HCT116 (cell line): ENCODE data around the gene WWP2. TPM values are rescaled to one million over a fixed set of nuclear protein-coding genes. Genes with fewer than 3 reads are reported as not detected.

Experiments used
- ATAC-seq: fragments of 200-7000 bp; cut with Tn5 transposase; 2 replicates; pipeline ENCODE4 v1.9.1; 2020; ENCODE audit warnings: mild to moderate bottlenecking, moderate library complexity
- BruUV-seq: library from RNA; stranded (reverse); fragments of 400-500 nt; replicated peaks from 2 replicates; lab custom pipeline; 2021; lab: Mats Ljungman, UMichigan
- CTCF ChIA-PET: fragments of 300-600 bp; sonication (Branson Sonifier 250); formaldehyde crosslinking; loops from one replicate; lab custom pipeline; 2021; ENCODE audit warnings: antibody characterized with exemption; lab: Charles Lee
- POLR2A ChIA-PET: fragments of 300-600, 350-600 bp; sonication (Branson Sonifier 250); formaldehyde crosslinking; loops from one replicate; lab custom pipeline; 2021; ENCODE audit warnings: antibody characterized with exemption; lab: Charles Lee
- RAD21 ChIA-PET, 2 experiments: fragments of 300-600 bp; sonication (Branson Sonifier 250); formaldehyde crosslinking; loops; one replicate each; lab custom pipeline; 2023; ENCODE audit warnings: low total read pairs in 2 of 2; ENCODE audit not compliant: uncharacterized antibody in 2 of 2, unreplicated experiment in 2 of 2, low non-redundant PET in 1 of 2; lab: Charles Lee
- DNase-seq: peaks from one replicate; pipeline ENCODE4 v3.0.0-alpha.2; 2010; ENCODE audit warnings: low read depth, low spot score
- H2AFZ ChIP-seq: fragments of 200-600 bp; shearing (Covaris generic), sonication (generic); 2 replicates; pipeline ENCODE4 v1.6.1; 2017; ENCODE audit warnings: low read depth, mixed run types, mixed read lengths, antibody characterized with exemption, low read length; ENCODE audit not compliant: poor library complexity, severe bottlenecking
- H3K27ac ChIP-seq: 2 replicates; pipeline ENCODE4 v1.5.1; 2012; ENCODE audit warnings: low read depth, low read length
- H3K27me3 ChIP-seq: fragments of 200-600 bp; sonication (generic); 2 replicates; pipeline ENCODE4 v1.6.1; 2016; ENCODE audit warnings: mixed run types, low read length, mixed read lengths; ENCODE audit not compliant: insufficient read depth
- H3K36me3 ChIP-seq, 2 experiments: fragments of 200-500 bp in 1 of 2; fragments of 200-600 bp in 1 of 2; sonication (Bioruptor generic) in 1 of 2; sonication (generic) in 1 of 2; 2 replicates each; pipeline versions ENCODE4 v1.5.1 to v1.6.1; 2014 to 2016; ENCODE audit warnings: low read length in 2 of 2, inconsistent platforms in 1 of 2, mixed read lengths in 1 of 2, mixed run types in 1 of 2; ENCODE audit not compliant: insufficient read depth in 2 of 2, control insufficient read depth in 1 of 2
- H3K4me1 ChIP-seq, 2 experiments: fragments of 200-600 bp in 1 of 2; sonication (generic) in 1 of 2; 2 replicates each; pipeline versions ENCODE4 v1.5.1 to v1.6.1; 2012 to 2017; ENCODE audit warnings: low read length in 2 of 2, inconsistent platforms in 1 of 2, mild to moderate bottlenecking in 1 of 2, mixed read lengths in 1 of 2, mixed run types in 1 of 2, moderate library complexity in 1 of 2; ENCODE audit not compliant: insufficient read depth in 2 of 2, control insufficient read depth in 1 of 2
- H3K4me2 ChIP-seq: fragments of 200-600 bp; sonication (generic); 2 replicates; pipeline ENCODE4 v1.6.1; 2017; ENCODE audit warnings: mixed run types, low read length, mixed read lengths
- H3K4me3 ChIP-seq, 2 experiments: fragments of 200-600 bp in 1 of 2; sonication (generic) in 1 of 2; replicated peaks in 1 of 2; 2 replicates each; pipeline ENCODE4 v1.5.1; 2011 to 2016; ENCODE audit warnings: low read length in 2 of 2, control low read depth in 1 of 2, low read depth in 1 of 2, mild to moderate bottlenecking in 1 of 2, mixed read lengths in 1 of 2, mixed run types in 1 of 2
- H3K79me2 ChIP-seq: fragments of 200-600 bp; sonication (generic); 2 replicates; pipeline ENCODE4 v1.6.1; 2017; ENCODE audit warnings: mild to moderate bottlenecking, mixed run types, low read length, moderate library complexity, mixed read lengths; ENCODE audit not compliant: insufficient read depth
- H3K9ac ChIP-seq: fragments of 200-600 bp; sonication (generic); 2 replicates; pipeline ENCODE4 v1.6.1; 2016; ENCODE audit warnings: low read length, mixed read lengths
- H3K9me2 ChIP-seq: fragments of 200-600 bp; sonication (generic), shearing (Covaris generic); 2 replicates; pipeline ENCODE4 v1.6.1; 2017; ENCODE audit warnings: mixed run types, mild to moderate bottlenecking, moderate library complexity; ENCODE audit not compliant: insufficient read depth
- H3K9me3 ChIP-seq, 2 experiments: fragments of 200-500 bp in 1 of 2; fragments of 200-600 bp in 1 of 2; sonication (Bioruptor generic) in 1 of 2; sonication (generic) in 1 of 2; 2 replicates each; pipeline ENCODE4 v1.6.1; 2014 to 2017; ENCODE audit warnings: low read length in 2 of 2, mixed read lengths in 2 of 2, inconsistent platforms in 1 of 2, low read depth in 1 of 2, mild to moderate bottlenecking in 1 of 2, mixed run types in 1 of 2, moderate library complexity in 1 of 2; ENCODE audit not compliant: control insufficient read depth in 1 of 2, insufficient read depth in 1 of 2
- H4K20me1 ChIP-seq: fragments of 200-600 bp; sonication (generic), shearing (Covaris generic); 2 replicates; pipeline ENCODE4 v1.6.1; 2017; ENCODE audit warnings: mixed run types, mild to moderate bottlenecking, moderate library complexity; ENCODE audit not compliant: insufficient read depth
- CEBPB ChIP-seq: IDR thresholded peaks from 2 replicates; pipeline ENCODE4 v1.6.1; 2012; ENCODE audit warnings: low read depth
- EGR1 ChIP-seq: IDR thresholded peaks from 2 replicates; pipeline ENCODE4 v1.6.1; 2012; ENCODE audit warnings: low read depth
- EZH2 ChIP-seq: fragments of 200-600 bp; sonication (generic); IDR thresholded peaks from 2 replicates; pipeline ENCODE4 v1.6.1; 2017; ENCODE audit warnings: antibody characterized with exemption, mixed run types
- JUND ChIP-seq: IDR thresholded peaks from 2 replicates; pipeline ENCODE4 v1.6.1; 2012
- POLR2AphosphoS5 ChIP-seq: IDR thresholded peaks from 2 replicates; pipeline ENCODE4 v1.6.1; 2011; ENCODE audit warnings: mild to moderate bottlenecking, low read depth, low read length, moderate library complexity
- SIN3A ChIP-seq: IDR thresholded peaks from 2 replicates; pipeline ENCODE4 v1.6.1; 2012; ENCODE audit warnings: low read depth
- SP1 ChIP-seq: IDR thresholded peaks from 2 replicates; pipeline ENCODE4 v1.6.1; 2012; ENCODE audit warnings: low read depth
- TCF7L2 ChIP-seq: IDR thresholded peaks from 2 replicates; pipeline ENCODE4 v1.7.0; 2011; ENCODE audit warnings: borderline replicate concordance, inconsistent platforms; ENCODE audit not compliant: insufficient read depth, insufficient read length; ENCODE audit errors: extremely low read depth
- intact Hi-C: fragments of 100-400 bp; cut with micrococcal nuclease; formaldehyde crosslinking; loops from 2 replicates; pipeline ENCODE4 v1.10.0; 2022
- total RNA-seq: library from RNA; stranded (reverse); gene quantifications from one replicate; pipeline ENCODE4 v1.2.1, GENCODE V29; 2021; ENCODE audit not compliant: unreplicated experiment
- TF ChIP-seq, protein P1 (sequence below): IDR thresholded peaks from 2 replicates; pipeline ENCODE4 v1.6.1; 2012

WWP2 gene
- total RNA-seq, 1 experiment from 2014 or later, result 44.2 TPM

DNA sequence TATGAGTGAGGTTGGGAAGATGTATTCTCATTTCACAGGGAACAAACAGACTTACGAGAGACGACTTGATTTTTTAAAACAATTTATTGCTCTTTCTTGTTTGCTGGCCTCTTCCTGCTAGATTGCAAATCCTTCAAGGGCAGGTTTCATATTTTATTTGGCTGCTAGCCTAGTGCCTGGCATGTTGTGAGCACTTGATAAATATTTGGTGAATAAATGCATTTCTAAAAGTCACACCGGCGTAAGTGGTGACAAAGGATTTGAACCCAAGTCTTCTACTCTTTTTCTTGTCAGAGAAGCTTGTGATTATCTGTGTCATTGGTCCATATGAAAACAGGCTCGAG lies 1.4 kb downstream of the WWP2 start:
- Histone ChIP-seq H2AFZ (no peak overlapping the region), H3K9me2 (no peaks in the 10 kb centered on the region), H3K9me3 (no peaks in the 10 kb centered on the region), H4K20me1 (no peaks in the 10 kb centered on the region), H3K9ac (no peak overlapping the region), H3K4me3 (peak overlapping the region; percentile 61 to 98; a peak in 3 of 4 replicates), H3K27ac (no peak overlapping the region), H3K27me3 (no peaks in the 10 kb centered on the region), H3K4me1 (peaks cover 9 to 20% of the 10 kb centered on the region in 2 experiments; a peak in 3 of 4 replicates), H3K36me3 (no peaks in the 10 kb centered on the region), H3K4me2 (peak overlapping the region; percentile 86), H3K79me2 (peaks cover 48% of the 10 kb centered on the region)
- intact Hi-C loops, result no loop called here
- no TSS peak for BruUV-seq
- POLR2A ChIA-PET, result interaction anchor here (2.0 kb wide), 1 partner anchor 9 kb away, joined by 5 read pairs; the partner anchor contains the start of gene NOB1
- DNase-seq (no peak), ATAC-seq (no peak)
- CTCF ChIA-PET, result no interaction called here
- RAD21 ChIA-PET, result no interaction called here
- TF ChIP-seq JUND, result no peak
- TF ChIP-seq TCF7L2, result no peak
- no peak for TF ChIP-seq POLR2AphosphoS5
- TF ChIP-seq, protein P1, sequence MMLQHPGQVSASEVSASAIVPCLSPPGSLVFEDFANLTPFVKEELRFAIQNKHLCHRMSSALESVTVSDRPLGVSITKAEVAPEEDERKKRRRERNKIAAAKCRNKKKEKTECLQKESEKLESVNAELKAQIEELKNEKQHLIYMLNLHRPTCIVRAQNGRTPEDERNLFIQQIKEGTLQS, result no peak
- no peak for TF ChIP-seq SIN3A
- no peak for TF ChIP-seq EGR1
- TF ChIP-seq, all 23 proteins: peak for 0

DNA sequence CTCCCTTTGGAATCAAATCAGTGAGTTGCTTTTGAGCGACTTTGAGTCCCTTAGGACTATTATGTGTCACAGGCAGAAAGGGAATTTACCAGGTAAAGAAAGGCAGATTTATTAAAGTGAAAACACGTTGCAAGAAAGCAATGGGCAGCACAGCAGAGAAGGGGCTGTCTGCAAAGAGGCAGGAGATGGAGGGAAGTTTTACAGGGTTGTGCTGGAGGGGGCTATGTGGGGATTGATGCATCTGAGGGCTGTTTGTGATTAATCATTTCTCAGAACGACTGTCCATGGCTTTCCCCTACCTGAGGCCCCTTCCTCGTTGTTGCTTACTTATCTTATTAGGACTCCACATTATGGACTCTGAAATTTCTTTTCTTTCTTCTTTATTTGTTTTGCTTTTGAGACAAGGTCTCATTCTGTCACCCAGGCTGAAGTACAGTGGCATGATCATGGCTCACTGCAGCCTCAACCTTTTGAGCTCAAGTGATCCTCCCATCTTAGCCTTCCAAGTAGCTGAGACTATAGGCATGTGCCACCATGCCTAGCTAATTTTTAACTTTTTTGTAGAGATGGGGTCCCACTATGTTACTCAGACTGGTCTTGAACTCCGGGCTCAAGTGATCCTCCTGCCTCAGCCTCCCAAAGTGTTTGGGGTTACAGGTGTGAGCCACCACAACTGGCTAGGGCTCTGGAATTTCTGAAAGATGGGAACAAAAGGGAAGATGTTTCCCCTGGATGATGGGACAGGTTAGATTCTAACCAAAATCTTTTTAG lies 5.5 kb downstream of the WWP2 start:
- RAD21 ChIA-PET, result no interaction called here
- H3K4me1 ChIP-seq, result peaks cover 11 to 32% of the 10 kb centered on the region in 2 experiments
- intact Hi-C loops, result no loop called here

More for the DNA sequence above, 5.5 kb downstream of the WWP2 start:
- ATAC-seq, result no peak
- no peak for DNase-seq
- Histone ChIP-seq H3K27me3 (no peaks in the 10 kb centered on the region), H3K4me2 (no peak overlapping the region), H3K4me3 (no peak overlapping the region), H3K9me3 (no peaks in the 10 kb centered on the region), H2AFZ (no peak overlapping the region), H3K79me2 (peaks cover 79% of the 10 kb centered on the region), H3K9me2 (no peaks in the 10 kb centered on the region), H4K20me1 (no peaks in the 10 kb centered on the region), H3K27ac (no peak overlapping the region), H3K36me3 (no peaks in the 10 kb centered on the region), H3K9ac (no peak overlapping the region)
- CTCF ChIA-PET, result no interaction called here
- POLR2A ChIA-PET, result no interaction called here
- TF ChIP-seq EZH2 (no peak), CEBPB (no peak), EGR1 (no peak), SP1 (no peak)
- no TSS peak for BruUV-seq
